Right lobe of liver (tissue), 4 donors: ENCODE data around the gene PLA2G3.

ENCODE experiments used
- CTCF ChIP-seq, 4 donors: fragments of 200-600 bp in 3 of 4; fragments of 450-650 bp in 1 of 4; IDR thresholded peaks; one replicate each; pipeline versions ENCODE4 v1.5.1 to v1.8.0; 2016 to 2022; ENCODE audit warnings: antibody characterized with exemption in 4 of 4, mild to moderate bottlenecking in 2 of 4
- POLR2A ChIP-seq: fragments of 450-650 bp; IDR thresholded peaks from one replicate; pipeline ENCODE4 v1.6.1; 2017; ENCODE audit warnings: antibody characterized with exemption, mild to moderate bottlenecking
- donor health status: DM: no; HTN: no; CAD: no.
- donor health status: DM: no; HTN: no; CAD: no.
- donor health status: DM: no; HTN: yes; CAD: no.

- TF ChIP-seq CTCF (IDR thresholded peaks at IDR 0.05) (no peak), POLR2A (no peak)
These were observed 38.6 kb upstream of the PLA2G3 start for GRCh38 chr22:31178859-31179258.
